HepG2 (cell line): ENCODE measurements around the gene LSMEM2. TPM values are rescaled to one million over a fixed set of nuclear protein-coding genes. Genes with fewer than 3 reads are reported as not detected.
A peak's percentile ranks its signal among the peaks of the same experiment; 100 is the strongest.

Experiments used
- ARNT2 ChIP-seq: sonication (generic); formaldehyde crosslinking; IDR thresholded peaks from 2 replicates; pipeline ENCODE4 v1.8.0; 2022; ENCODE audit warnings: mild to moderate bottlenecking, low read depth, missing genetic modification reagents, moderate library complexity
- EP300 ChIP-seq, 3 experiments: sonication (generic) in 1 of 3; formaldehyde crosslinking in 1 of 3; IDR thresholded peaks; 2 replicates each; pipeline versions ENCODE4 v1.5.1 to v1.6.1; 2011 to 2020; ENCODE audit warnings: low read depth in 2 of 3, low read length in 2 of 3, borderline replicate concordance in 1 of 3, improper control_type of control experiment in 1 of 3, mild to moderate bottlenecking in 1 of 3, missing genetic modification reagents in 1 of 3, moderate library complexity in 1 of 3
- HDAC1 ChIP-seq: sonication (generic); formaldehyde crosslinking; IDR thresholded peaks from 2 replicates; pipeline ENCODE4 v1.5.1; 2020; ENCODE audit warnings: mild to moderate bottlenecking, missing genetic modification reagents
- IRF1 ChIP-seq: sonication (generic); formaldehyde crosslinking; IDR thresholded peaks from 2 replicates; pipeline ENCODE4 v1.4.0; 2020; ENCODE audit warnings: low read depth, mild to moderate bottlenecking, missing genetic modification reagents
- JDP2 ChIP-seq: sonication (generic); formaldehyde crosslinking; IDR thresholded peaks from 2 replicates; pipeline ENCODE4 v1.8.1; 2022; ENCODE audit warnings: missing genetic modification reagents, borderline replicate concordance
- JUN ChIP-seq: sonication (generic); formaldehyde crosslinking; IDR thresholded peaks from 2 replicates; pipeline ENCODE4 v1.4.0; 2020; ENCODE audit warnings: mild to moderate bottlenecking, missing genetic modification reagents
- MAFK ChIP-seq, 2 experiments: IDR thresholded peaks in 1 of 2; conservative IDR thresholded peaks in 1 of 2; 2 replicates each; pipeline ENCODE4 v1.6.1; 2011; ENCODE audit warnings: improper control_type of control experiment in 2 of 2, low read length in 2 of 2
- MED8 ChIP-seq: sonication (generic); formaldehyde crosslinking; IDR thresholded peaks from 2 replicates; pipeline ENCODE4 v1.8.1; 2023; ENCODE audit warnings: mild to moderate bottlenecking, missing genetic modification reagents; ENCODE audit not compliant: insufficient replicate concordance
- MXI1 ChIP-seq: IDR thresholded peaks from 3 replicates; pipeline ENCODE4 v1.6.1; 2012; ENCODE audit warnings: low read depth, low read length, inconsistent platforms, borderline replicate concordance
- POLR2AphosphoS2 ChIP-seq: IDR thresholded peaks from 2 replicates; pipeline ENCODE4 v1.6.1; 2011; ENCODE audit warnings: low read depth, low read length, improper control_type of control experiment
- PRPF4 ChIP-seq: fragments of 200-400 bp; formaldehyde crosslinking; IDR thresholded peaks from 2 replicates; pipeline ENCODE4 v1.6.1; 2016; ENCODE audit warnings: low read length, low read depth; ENCODE audit not compliant: poor library complexity, severe bottlenecking
- RORA ChIP-seq: sonication (generic); formaldehyde crosslinking; IDR thresholded peaks from 2 replicates; pipeline ENCODE4 v1.5.0; 2020; ENCODE audit warnings: mild to moderate bottlenecking, missing genetic modification reagents, moderate library complexity
- SKI ChIP-seq: fragments of 450-650 bp; IDR thresholded peaks from one replicate; pipeline ENCODE4 v1.6.1; 2018; ENCODE audit warnings: mild to moderate bottlenecking; ENCODE audit not compliant: partially characterized antibody
- SPEN ChIP-seq: sonication (generic); formaldehyde crosslinking; IDR thresholded peaks from 2 replicates; pipeline ENCODE4 v1.5.1; 2020; ENCODE audit warnings: low read depth, mild to moderate bottlenecking, missing genetic modification reagents
- SRF ChIP-seq: IDR thresholded peaks from 2 replicates; pipeline ENCODE4 v1.6.1; 2011; ENCODE audit warnings: mild to moderate bottlenecking, low read depth, low read length, moderate library complexity
- ZBTB26 ChIP-seq: IDR thresholded peaks from 2 replicates; pipeline ENCODE4 v1.6.1; 2016; ENCODE audit warnings: missing compliant biosample characterization, missing genetic modification reagents, borderline replicate concordance
- ZFP36 ChIP-seq: fragments of 150-350 bp; IDR thresholded peaks from 2 replicates; pipeline ENCODE4 v1.6.1; 2018; ENCODE audit warnings: borderline replicate concordance, low read length, low read depth; ENCODE audit not compliant: partially characterized antibody
- ZFP36L2 ChIP-seq: sonication (generic); formaldehyde crosslinking; IDR thresholded peaks from 2 replicates; pipeline ENCODE4 v1.4.0; 2020; ENCODE audit warnings: missing genetic modification reagents
- ZMAT3 ChIP-seq: sonication (generic); formaldehyde crosslinking; conservative IDR thresholded peaks from 2 replicates; pipeline ENCODE4 v1.7.0; 2021; ENCODE audit warnings: missing genetic modification reagents
- ZNF205 ChIP-seq: IDR thresholded peaks from 2 replicates; pipeline ENCODE4 v1.6.1; 2018; ENCODE audit warnings: missing biosample characterization, missing genetic modification reagents
- ZNF234 ChIP-seq: sonication (generic); formaldehyde crosslinking; conservative IDR thresholded peaks from 2 replicates; pipeline ENCODE4 v1.5.1; 2020; ENCODE audit warnings: mild to moderate bottlenecking, missing genetic modification reagents
- ZNF317 ChIP-seq: sonication (generic); formaldehyde crosslinking; IDR thresholded peaks from 2 replicates; pipeline ENCODE4 v1.5.0; 2020; ENCODE audit warnings: mild to moderate bottlenecking, missing genetic modification reagents
- ZNF430 ChIP-seq: sonication (generic); formaldehyde crosslinking; IDR thresholded peaks from 2 replicates; pipeline ENCODE4 v1.9.0; 2021; ENCODE audit warnings: mild to moderate bottlenecking, missing genetic modification reagents
- ZNF616 ChIP-seq: sonication (generic); formaldehyde crosslinking; IDR thresholded peaks from 2 replicates; pipeline ENCODE4 v1.5.0; 2020; ENCODE audit warnings: low read depth, mild to moderate bottlenecking, missing genetic modification reagents
- ZNF619 ChIP-seq: sonication (generic); formaldehyde crosslinking; IDR thresholded peaks from 2 replicates; pipeline ENCODE4 v1.4.0; 2020; ENCODE audit warnings: mild to moderate bottlenecking, missing genetic modification reagents
- ZNF703 ChIP-seq: sonication (generic); formaldehyde crosslinking; IDR thresholded peaks from 2 replicates; pipeline ENCODE4 v1.5.1; 2020; ENCODE audit warnings: missing genetic modification reagents, mild to moderate bottlenecking, moderate library complexity, borderline replicate concordance
- polyA plus RNA-seq, 8 experiments: library from polyadenylated mRNA; depleted of rRNA in 3 of 8; stranded (reverse) in 7 of 8; unstranded in 1 of 8; fragments of >200 nt; fragmentation: Illumina TruSeq in 4 of 8; extraction: Trizol in 4 of 8; gene quantifications; 2 replicates each; pipeline versions ENCODE4 v1.2.1 to v1.2.3, GENCODE V29; 2011 to 2016; ENCODE audit warnings: low read depth in 4 of 8, missing spikeins in 1 of 8, mixed read lengths in 1 of 8; ENCODE audit not compliant: insufficient read depth in 1 of 8
- total RNA-seq, 5 experiments: library from RNA; depleted of rRNA; stranded (reverse); fragments of >200 nt; fragmentation: Illumina TruSeq; extraction: Trizol; gene quantifications; 2 replicates each; pipeline ENCODE4 v1.2.3, GENCODE V29; 2016; ENCODE audit warnings: low read depth in 1 of 5
- TF ChIP-seq, protein P1 (sequence below): sonication (generic); formaldehyde crosslinking; IDR thresholded peaks from 2 replicates; pipeline ENCODE4 v1.9.0; 2022; ENCODE audit warnings: missing genetic modification reagents, mild to moderate bottlenecking, borderline replicate concordance
- TF ChIP-seq, protein P2 (sequence below): sonication (generic); formaldehyde crosslinking; IDR thresholded peaks from 2 replicates; pipeline ENCODE4 v1.4.0; 2020; ENCODE audit warnings: mild to moderate bottlenecking, low read depth, missing genetic modification reagents

Gene LSMEM2
- total and polyA plus RNA-seq, 2 of the 13 experiments (the other 11 are each of a cell fraction or from before 2014, with no cell fraction given) = 0.07 to 0.41 TPM

DNA sequence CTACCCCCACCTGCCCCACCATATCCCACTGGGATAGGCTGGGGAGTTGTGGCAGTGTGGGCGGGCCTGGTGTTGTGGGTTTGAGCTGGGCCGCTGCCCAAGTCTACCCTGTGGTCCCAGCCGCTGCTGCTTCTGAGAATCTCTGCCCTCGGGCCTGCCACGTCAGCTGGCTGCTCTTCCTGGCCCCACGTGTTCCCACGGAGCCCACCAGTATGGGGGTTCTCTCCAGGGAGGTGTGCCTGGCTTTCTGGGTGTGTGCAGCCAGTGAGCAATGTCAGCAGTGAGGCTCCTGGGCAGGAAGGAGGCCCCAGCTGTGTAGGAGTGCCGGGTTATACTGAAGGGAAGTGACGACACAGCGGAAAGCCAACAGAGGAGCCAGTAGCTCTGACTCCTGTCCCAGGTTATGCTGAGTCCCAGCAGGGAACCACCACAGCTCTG, 32.4 kb upstream of the LSMEM2 start (continued):
- TF ChIP-seq JDP2 = no peak
- no peak; the same call in 1 of the 2 replicates for TF ChIP-seq ZBTB26 (CRISPR knock-in tag)
- TF ChIP-seq RORA (CRISPR knock-in tag) = no peak
- no peak for TF ChIP-seq POLR2AphosphoS2
- no peak for TF ChIP-seq ZNF703
- TF ChIP-seq SRF = no peak
- TF ChIP-seq JUN = no peak
- TF ChIP-seq ZNF616 (CRISPR knock-in tag) = no peak
- no peak for TF ChIP-seq ZMAT3 (CRISPR knock-in tag)
- TF ChIP-seq ZNF234 (CRISPR knock-in tag) = no peak
- TF ChIP-seq SKI = no peak
- no peak for TF ChIP-seq ZFP36
- TF ChIP-seq ZNF205 (CRISPR knock-in tag) = no peak
- TF ChIP-seq ZFP36L2 = no peak
- TF ChIP-seq ZNF430 = no peak
- TF ChIP-seq EP300 (IDR thresholded peaks at IDR 0.05; ENCODE audit: low read depth in 2 of 2, low read length in 2 of 2) = no peak
- no peak for TF ChIP-seq EP300 (CRISPR knock-in tag; IDR thresholded peaks at IDR 0.05; ENCODE audit: borderline replicate concordance)
- TF ChIP-seq ARNT2 (CRISPR knock-in tag) = no peak
- TF ChIP-seq MXI1 = no peak
- TF ChIP-seq, protein P1, sequence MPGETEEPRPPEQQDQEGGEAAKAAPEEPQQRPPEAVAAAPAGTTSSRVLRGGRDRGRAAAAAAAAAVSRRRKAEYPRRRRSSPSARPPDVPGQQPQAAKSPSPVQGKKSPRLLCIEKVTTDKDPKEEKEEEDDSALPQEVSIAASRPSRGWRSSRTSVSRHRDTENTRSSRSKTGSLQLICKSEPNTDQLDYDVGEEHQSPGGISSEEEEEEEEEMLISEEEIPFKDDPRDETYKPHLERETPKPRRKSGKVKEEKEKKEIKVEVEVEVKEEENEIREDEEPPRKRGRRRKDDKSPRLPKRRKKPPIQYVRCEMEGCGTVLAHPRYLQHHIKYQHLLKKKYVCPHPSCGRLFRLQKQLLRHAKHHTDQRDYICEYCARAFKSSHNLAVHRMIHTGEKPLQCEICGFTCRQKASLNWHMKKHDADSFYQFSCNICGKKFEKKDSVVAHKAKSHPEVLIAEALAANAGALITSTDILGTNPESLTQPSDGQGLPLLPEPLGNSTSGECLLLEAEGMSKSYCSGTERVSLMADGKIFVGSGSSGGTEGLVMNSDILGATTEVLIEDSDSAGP (CRISPR knock-in tag) = 0 out of 2 replicates have a peak, but pooled peaks have one; percentile 14
- TF ChIP-seq, protein P2, sequence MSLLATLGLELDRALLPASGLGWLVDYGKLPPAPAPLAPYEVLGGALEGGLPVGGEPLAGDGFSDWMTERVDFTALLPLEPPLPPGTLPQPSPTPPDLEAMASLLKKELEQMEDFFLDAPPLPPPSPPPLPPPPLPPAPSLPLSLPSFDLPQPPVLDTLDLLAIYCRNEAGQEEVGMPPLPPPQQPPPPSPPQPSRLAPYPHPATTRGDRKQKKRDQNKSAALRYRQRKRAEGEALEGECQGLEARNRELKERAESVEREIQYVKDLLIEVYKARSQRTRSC (CRISPR knock-in tag) = no peak
- TF ChIP-seq ZNF619 (CRISPR knock-in tag) = no peak
- peak; percentile 5 to 60; a peak in 2 of 4 replicates for TF ChIP-seq MAFK (conservative IDR thresholded peaks at IDR 0.05 in 1 of 2, IDR thresholded peaks at IDR 0.05 in 1 of 2; ENCODE audit: low read length in 2 of 2)
- no peak for TF ChIP-seq ZNF317 (CRISPR knock-in tag)
- no peak for TF ChIP-seq PRPF4
- no peak for TF ChIP-seq MED8 (CRISPR knock-in tag)
- TF ChIP-seq SPEN (CRISPR knock-in tag) = 0 out of 2 replicates have a peak, but pooled peaks have one; percentile 2
- TF ChIP-seq HDAC1 (CRISPR knock-in tag) = no peak
- TF ChIP-seq IRF1 (CRISPR knock-in tag) = no peak
